Uterus (tissue), 2 donors: ENCODE measurements around the gene PDE4B.

ENCODE experiments used
- CTCF ChIP-seq, 4 experiments: fragments of 200-600 bp in 2 of 4; fragments of 450-650 bp in 2 of 4; sonication (generic) in 2 of 4; IDR thresholded peaks; one replicate each; pipeline ENCODE4 v1.5.1; 2016 to 2019; ENCODE audit warnings: antibody characterized with exemption in 4 of 4, mild to moderate bottlenecking in 2 of 4, moderate library complexity in 1 of 4
- POLR2A ChIP-seq, 2 donors: fragments of 450-650 bp; IDR thresholded peaks; one replicate each; pipeline ENCODE4 v1.6.1; 2016; ENCODE audit warnings: antibody characterized with exemption in 2 of 2, mild to moderate bottlenecking in 1 of 2, moderate library complexity in 1 of 2

- TF ChIP-seq CTCF (IDR thresholded peaks at IDR 0.05) (no peak), POLR2A (IDR thresholded peaks at IDR 0.05) (no peak)
Observed at GRCh38 chr1:66226985-66227384, 434.3 kb downstream of the PDE4B start.
